Measurements from ENCODE around the gene CDH1.

Gene CDH1

GRCh38 chr16:68732741-68733399, 4.2 kb upstream of the CDH1 start:
- no peak for DNase-seq

- DNase-seq: no peak
These were observed 3.5 kb upstream of the CDH1 start for GRCh38 chr16:68733570-68733969.

GRCh38 chr16:68734782-68735181, 2.3 kb upstream of the CDH1 start:
- DNase-seq: no peak

- DNase-seq: no peak
These were observed 531 bp upstream of the CDH1 start for GRCh38 chr16:68736561-68736960.

GRCh38 chr16:68737730-68738629, 888 bp downstream of the CDH1 start:
- DNase-seq: no peak

- no peak for DNase-seq
These were observed 3.0 kb downstream of the CDH1 start for GRCh38 chr16:68739964-68740627.

DNA sequence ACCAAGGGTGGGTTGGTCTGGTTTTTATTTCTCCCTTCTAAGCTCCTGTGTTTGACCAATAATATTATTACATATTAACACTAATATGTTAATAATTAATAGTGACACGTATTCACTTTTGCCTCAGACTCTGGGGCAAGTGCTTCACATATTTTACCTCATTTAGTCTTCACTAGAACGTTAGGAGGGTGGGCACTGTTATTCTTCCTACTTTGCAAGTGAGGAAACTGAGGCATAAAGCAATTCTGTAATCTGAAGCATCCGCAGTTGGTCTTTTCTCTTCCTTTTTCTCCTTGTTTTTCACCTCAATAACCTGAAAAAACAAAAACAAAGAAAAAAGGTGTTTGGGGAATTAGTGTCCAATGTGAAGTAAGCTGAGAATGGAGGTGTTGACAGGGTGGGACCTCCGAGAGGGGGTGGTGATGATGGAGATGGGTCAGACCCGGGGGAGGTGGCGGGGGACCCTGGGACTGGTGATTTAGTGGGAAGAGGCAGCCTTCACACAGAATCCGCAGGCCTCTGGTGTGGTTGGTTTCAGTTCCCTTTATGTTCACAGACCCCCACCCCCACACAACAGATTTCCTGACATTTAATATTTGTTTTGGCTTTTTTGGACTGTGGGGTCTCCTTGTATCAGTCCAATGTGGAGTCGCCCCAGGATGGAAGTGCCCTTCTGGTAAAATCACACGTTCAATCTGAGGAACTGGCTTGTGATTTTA, 3.7 kb downstream of the CDH1 start:
- no peak for DNase-seq

- no peak for DNase-seq
These were observed 6.6 kb downstream of the CDH1 start for GRCh38 chr16:68743664-68744063.

DNA sequence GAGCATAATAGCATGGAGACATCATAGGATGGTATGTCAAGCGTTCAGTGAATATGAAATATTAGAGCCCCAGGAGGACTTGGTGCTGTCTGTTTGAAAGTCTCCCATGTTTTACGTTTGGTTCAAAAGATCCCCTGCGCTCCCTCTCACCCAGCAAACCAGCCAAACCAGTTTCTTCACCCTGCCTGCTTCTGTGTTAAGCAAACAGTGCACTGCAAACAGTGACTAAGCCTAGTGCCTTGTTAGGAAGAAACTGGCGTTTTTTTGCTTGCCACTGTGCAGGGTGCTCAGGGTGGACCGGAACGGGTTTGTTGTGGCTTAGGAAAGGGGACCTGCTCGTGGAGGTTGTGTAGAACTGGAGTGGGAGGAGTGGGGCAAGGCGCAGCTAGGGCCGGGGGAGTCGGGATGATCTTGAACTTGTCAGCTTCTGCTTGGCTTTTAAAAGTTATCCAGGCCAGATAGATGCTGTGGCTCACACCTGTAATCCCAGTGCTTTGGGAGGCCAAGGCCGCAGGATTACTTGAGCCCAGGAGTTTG, 7.7 kb downstream of the CDH1 start:
- DNase-seq: no peak

DNA sequence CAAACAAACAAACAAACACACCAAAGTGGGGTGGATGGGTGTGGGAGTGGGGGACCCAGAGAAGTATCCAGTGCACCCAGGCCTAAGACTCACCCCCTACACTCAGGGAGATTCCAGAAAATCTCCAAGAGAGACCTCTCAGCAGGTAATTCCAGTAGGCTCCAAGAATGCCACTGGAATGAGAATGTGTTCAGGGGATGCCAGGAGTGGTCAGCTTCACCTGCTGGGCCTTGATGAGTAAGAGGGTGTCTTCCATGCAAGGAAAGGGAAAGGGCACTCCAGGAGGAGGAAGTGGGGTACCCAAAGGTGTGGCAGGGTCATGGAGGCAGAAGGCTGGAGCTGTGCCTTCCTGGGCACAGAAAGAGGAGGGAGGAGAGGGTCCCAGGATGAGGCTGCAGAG, 9.9 kb downstream of the CDH1 start:
- DNase-seq: no peak

DNA sequence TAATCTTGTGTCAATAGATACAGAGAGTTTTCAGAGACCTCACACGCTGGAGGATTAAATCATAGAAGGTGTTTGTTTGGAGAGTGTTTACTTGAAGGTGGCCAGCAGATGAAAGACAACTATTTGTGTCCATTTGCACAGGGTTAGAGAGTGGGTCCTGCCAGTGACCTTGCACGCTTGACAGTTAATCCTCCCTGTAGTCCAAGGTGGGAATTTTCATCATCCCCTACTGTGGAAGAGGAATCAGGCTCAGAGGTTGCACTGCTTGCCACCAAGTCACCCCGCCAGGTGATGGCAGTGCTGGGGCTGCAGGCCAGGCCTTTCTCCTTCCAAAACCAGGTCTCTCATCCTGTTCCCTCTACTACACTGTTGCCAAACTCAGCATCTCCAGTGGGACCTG, 12.3 kb downstream of the CDH1 start:
- no peak for DNase-seq

- no peak for DNase-seq
These were observed 13.2 kb downstream of the CDH1 start for GRCh38 chr16:68750193-68750695.

DNA sequence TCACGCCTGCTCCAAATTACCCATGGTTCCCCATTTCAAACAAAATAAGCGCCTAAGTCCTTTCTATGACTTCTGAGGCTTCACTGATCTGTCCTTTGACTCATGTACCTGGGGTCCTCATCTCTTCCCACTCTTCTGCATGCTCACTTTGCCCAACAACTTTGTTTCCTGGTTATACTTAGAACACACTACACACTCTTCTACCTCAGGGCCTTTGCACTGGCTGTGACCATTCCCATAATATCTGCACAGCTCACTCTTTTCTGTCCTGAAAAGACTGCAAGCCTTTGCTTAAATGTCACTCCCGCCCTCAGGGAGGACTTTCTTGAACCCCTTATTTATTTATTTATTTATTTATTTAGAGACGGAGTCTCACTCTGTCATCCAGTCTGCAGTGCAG, 14.1 kb downstream of the CDH1 start:
- no peak for DNase-seq

GRCh38 chr16:68752602-68753001, 15.5 kb downstream of the CDH1 start:
- DNase-seq: peak in 1 of 2 donors; percentile 31

DNA sequence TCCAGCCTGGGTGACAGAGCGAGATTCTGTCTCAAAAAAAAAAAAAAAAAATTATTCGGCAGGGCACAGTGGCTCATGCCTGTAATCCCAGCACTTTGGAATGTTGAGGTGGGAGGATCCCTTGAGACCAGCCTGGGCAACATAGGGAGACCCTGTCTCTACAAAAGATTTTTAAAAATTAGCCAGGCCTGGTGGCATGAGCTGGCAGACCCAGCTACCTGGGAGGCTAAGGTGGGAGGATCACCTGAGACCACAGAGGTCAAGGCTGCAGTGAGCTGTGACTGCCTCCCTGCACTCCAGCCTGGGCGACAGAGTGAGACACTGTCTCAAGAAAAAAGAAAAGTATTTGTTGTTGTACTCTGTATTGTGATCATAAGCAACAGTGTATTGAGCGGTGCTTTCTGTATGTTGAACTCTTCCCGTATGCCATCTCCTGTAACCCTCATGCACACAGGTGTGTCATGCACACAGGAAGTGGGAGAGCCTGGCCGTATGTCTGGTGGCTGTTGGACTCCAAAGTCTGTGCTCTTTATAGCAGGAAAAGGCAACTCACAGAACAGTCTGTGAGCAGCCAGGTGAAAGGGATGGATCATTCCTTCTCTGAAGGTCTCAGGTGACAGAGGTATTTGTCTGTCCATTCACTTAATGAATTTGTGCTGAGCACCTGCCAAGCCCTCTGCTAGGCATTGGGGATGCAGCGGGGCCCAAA, 17.1 kb downstream of the CDH1 start:
- no peak for DNase-seq

GRCh38 chr16:68756239-68756915, 19.3 kb downstream of the CDH1 start:
- DNase-seq: peak in 1 of 2 donors; percentile 14

- DNase-seq: no peak
These were observed 20.5 kb downstream of the CDH1 start for GRCh38 chr16:68757625-68757935.

DNA sequence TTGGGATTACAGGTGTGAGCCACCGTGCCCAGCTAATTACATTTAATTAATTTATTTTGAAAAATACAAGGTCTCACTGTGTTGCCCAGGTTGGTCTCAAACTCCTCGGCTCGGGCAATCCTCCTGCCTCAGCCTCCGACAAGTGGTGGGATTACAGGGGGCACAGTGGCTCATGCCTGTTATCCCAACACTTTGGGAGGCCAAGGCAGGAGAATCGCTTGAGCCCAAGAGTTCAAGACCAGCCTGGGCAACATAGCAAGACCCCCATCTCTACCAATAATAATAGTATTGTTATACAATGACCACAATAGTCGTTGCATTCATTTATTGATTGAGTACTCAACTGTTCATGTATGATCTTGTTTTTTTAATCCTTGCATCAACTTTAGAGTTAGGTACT, 22.0 kb downstream of the CDH1 start:
- DNase-seq: no peak

DNA sequence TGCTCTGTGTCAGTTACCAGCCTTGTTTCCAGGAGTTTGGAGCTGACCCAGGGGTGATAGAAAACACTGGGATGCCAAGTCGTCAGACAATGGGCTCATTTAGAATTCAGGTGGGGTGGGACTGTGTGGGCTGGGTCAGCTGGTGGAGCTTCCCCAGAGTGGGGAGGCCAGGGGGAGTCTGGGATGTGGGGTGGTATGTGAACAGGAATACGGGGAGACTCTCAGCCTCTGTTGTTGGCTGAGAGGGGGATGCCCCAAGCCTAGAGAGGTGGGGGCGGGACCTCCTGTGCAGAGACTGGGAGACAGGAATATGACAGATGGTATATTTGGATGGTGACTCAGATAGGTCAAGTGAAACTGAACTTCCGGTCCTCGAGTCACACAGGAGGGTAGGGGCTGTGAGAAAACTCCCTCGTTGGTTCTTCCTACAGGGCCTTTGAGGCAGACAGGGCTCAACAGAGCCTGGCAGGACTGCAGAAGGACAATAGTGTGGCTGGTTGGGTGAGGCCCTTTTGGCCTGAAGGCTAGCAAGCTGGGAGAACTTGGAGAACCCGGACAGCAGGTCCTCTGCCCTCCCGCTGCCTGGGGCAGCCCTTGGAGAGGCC, 23.7 kb downstream of the CDH1 start:
- no peak for DNase-seq

DNA sequence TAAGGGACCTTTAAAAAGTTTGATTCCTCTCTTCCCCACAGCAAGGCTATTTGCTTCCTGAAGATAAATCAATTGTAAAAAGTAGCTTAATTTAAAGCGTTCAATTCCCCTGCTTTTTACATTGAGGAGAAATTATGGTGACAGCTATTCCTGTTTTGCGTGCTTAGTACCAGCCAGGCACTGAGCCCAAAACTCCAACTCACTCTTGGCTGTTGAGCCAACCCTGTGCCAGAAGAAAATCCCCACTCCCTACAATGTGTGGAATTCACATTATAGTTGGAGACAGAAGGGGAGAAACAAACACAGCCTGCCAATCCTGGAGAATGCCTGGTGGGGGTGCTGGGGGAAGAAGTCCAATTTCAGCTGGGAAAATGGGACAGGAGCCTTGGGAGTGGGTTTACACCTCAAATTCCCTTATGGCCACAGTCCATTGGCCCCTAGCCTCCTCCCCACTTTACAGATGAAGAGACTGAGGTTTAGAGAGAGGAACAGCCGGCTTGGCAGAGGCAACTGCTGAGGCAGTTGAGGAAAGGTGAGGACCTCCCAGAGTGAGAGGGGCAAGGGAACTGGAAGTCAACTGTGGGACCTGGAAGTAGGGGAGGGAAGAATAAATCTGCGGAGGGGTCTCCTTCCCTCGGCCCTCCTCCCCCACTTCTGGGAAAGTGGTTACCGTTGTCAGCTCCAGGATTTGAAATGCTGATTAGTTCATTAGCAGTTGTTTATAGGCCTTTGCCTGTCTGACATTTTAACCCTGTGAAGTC, 26.1 kb downstream of the CDH1 start:
- no peak for DNase-seq

Data from CD4-positive, alpha-beta T cell treated with Interleukin-1 beta for 1 hour (primary cell).